HG02852 (cell line): Measurements from ENCODE around the gene CUBN.

ENCODE experiments used
- ATAC-seq: cut with Tn5 transposase; IDR thresholded peaks from one replicate; pipeline ENCODE4 v1.9.1; 2021; ENCODE audit warnings: mild to moderate bottlenecking, moderate library complexity; ENCODE audit not compliant: unreplicated experiment

CUBN gene

DNA sequence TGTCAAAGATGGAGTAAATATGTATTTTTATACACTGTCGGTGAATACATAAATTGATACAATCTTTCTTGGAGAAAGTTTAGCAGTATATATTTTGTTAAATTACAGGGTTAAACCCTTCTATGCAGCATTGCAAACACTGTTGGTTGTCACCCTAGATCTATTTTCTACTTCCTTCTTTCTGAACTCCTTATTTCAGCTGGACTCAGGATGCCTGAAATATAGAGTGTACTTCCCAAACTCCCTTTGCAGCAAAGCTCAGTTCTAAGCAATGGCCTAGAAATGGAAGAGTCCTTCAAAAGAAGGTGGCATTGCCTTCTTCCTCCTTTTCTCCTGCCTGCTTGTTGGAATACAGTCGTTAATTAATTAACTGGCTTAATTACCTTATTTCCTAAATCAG is 20.6 kb downstream of the CUBN start:
- no peak for ATAC-seq

DNA sequence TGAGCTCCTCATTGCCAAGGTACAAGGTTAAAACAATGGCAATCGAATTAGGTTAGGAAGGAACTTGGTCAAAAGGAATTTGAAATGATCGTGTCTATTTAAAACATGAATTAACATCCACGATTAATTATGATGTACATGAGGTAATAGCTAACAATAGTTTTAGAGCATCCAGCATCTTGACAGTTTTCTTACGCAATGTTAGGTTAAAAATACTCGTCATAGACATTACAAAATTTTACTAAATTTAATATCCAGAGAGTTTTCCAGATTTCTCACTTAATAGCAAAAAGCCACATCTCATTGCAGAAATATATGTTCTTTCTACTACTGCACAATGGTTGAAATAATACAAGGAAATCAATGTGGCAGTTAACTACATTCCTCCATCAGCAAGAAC is 22.6 kb downstream of the CUBN start:
- no peak for ATAC-seq

DNA sequence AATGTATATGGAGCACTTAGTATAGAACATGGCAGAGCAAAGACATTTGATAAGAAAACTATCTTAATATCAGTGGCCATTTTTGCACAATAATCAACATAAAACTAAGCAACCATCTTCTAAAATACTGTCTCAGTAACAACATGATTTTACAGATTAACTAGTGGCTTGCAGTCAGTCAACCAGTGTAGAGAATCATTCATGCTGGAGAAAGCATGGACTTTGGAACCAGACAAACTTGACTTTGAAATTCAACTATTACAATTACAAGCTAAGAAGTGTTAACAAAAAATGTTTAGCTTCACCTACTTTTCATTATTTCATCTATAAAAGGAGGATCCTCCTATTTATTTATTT is 27.7 kb downstream of the CUBN start:
- no peak for ATAC-seq

DNA sequence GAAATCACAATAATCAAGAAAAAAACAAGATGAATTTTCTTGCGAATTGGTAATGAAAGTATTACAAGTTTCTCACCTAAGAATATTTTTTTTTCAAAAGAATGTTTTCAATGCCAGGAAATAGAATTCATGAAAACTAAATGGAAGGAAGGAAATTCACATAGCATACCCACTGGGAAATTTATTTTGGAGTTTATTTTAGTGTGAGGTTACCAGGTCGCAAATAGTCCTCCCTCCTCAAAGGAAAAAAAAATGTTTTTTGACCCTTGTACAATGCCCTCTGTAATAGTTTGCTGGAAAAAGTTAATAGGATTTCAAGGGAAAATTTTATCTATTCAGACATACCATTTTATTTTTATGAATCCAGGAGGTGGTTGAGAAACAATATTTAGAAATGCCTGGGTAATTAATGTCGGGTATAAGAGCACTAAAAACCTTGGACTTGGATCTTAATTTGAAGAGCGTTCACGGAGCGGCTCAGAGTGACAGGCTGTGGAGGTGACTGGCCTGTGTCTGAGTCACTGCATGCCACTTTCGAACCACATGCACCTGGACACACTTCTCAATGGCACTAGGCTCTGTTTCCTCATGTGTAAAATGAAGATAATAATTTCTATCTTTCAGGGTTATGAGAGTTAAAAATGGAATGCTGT is 28.2 kb downstream of the CUBN start:
- no peak for ATAC-seq

DNA sequence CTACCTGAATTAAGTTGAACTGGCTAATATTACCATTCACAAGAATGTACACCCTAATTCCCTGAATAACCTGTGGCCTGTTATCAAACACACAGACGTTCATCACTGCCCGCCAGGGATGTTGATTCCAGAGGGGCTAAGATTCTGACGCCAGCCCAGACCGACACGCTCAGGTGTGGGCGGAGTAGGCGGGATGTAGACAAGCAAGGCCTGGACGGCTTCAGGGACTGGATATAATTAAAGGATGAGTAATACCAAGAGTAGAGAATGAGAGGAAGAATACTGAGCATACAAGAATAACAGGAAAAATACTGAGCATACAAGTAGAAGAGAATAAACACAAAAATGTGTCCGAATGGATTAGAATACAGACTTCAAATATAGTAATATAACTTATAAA is 29.0 kb downstream of the CUBN start:
- ATAC-seq, result no peak

DNA sequence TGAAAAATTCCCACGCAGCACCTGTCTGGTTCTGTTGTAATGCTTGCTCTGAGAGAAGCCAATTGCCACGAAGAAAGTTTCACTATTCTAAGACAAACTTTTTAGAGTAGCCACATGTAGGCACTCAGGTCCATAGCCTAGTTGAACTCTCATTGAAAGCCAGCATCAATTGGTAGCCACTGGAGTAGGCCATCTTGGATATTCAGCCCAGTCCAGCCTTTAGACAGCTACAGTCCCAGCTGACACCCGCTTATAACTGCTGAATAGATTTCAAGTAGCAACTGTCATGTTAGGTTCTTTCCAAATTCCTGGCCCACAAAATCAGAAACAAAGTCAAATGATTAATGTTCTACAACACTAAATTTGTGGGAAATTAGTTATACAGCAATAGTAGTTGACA is 31.6 kb downstream of the CUBN start:
- no peak for ATAC-seq

DNA sequence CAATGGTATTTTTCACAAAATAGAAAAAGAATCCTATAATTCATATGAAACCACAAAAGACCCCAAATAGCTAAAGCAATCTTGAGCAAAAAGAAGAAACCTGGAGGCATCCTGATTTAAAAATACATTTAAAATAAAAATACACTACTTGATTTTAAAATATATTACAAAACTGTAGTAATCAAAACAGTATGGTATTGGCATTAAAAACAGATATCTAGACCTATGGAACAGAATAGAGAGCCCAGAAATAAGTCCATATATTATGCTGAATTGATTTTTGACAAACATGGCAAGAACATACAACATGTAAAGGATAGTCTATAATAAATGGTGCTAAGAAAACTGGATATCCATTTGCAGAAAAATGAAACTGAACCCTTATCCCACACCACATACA is 34.8 kb downstream of the CUBN start:
- ATAC-seq, result no peak

DNA sequence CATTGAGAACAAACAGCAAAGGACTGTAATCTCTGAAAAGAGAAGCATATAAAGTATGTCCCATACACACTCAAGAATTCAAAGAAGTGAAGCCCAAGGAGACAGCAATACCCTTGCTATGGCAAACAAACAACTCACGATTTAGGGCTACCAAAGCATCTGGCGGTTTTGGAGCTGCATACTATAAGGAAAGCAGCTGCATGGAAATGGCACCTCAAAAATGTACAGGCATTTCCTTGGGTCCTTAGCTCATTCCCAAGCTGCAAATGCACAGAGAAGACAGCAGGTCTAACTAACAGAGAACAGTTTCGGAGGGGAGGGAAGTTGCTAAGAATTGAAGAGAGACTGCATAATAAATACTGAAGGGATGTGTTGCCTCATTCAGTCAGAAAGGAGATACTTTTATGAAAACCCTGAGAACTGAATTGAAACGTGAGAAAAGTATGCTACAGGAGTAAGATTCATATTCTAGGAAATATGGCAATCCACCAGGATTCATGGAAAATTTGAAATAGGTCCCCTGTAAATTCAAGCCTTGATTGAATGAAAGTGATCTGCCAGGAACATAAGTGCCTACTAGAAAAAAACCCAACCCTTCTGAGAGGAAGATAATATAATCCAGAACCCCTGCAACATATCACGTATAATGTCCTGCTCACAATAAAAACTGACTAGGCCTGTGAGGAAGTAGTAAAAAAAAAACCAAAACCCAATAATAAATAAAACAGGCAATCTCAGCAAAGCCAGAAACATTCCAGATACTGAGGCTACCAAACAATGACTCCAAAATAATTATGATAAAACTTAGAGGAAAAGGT is 36.4 kb downstream of the CUBN start:
- no peak for ATAC-seq

DNA sequence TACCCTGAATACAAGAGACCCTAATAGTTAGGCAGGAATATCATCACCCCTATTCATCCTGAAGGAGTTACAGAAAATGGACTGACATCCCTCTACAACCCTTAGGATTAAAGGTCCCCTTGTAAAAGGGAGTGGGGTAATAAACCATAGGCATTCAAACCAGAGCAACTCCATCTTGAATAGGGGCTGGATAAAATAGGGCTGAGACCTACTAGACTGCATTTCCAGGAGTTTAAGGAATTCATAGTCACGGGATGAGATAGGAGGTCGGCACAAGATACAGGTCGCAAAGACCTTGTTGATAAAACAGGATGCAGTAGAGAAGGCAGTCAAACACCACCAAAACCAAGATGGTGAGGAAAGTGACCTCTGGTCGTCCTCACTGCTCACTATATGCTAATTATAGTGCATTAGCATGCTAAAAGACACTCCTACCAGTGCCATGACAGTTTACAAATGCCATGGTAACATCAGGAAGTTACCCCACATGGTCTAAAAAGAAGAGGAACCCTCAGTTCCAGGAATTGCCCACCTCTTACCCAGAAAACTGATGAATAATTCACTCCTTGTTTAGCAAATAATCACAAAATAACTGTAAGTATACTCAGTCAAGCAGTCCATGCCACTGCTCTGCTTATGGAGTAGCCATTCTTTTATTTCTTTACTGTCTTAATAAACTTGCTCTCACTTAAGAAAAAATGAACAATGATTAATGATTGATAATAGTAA is 37.2 kb downstream of the CUBN start:
- ATAC-seq, result no peak

DNA sequence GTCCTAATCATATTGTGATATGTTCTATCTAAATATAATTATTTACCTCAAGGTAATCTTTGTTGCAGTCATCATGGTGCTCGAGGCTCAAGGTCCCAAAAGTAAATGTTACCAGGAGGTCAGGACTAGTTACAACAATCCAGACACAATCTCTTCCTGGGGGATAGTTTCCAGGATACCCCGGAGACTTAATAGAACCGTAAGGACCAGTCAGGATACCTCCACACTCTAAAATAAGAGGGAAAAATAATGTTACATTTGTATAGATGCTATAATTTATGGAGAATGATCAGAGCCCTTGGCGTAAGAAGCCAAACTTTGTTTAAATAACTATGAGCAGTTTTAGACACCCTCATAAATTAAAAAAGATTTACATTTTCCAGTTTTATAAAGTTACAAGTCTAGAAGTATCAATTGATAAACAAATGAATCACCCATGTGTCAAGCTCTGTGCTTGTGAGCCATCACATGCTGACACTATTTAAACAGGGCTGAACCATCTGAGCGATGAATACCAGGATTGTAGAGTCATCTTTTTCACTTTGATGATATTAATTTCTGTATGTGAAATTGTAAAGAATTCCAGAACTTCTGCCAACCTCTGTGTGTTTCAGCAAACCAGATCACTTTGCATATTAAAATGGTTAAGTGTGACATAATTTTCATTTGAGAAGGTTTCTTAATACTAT is 41.3 kb downstream of the CUBN start:
- no peak for ATAC-seq

DNA sequence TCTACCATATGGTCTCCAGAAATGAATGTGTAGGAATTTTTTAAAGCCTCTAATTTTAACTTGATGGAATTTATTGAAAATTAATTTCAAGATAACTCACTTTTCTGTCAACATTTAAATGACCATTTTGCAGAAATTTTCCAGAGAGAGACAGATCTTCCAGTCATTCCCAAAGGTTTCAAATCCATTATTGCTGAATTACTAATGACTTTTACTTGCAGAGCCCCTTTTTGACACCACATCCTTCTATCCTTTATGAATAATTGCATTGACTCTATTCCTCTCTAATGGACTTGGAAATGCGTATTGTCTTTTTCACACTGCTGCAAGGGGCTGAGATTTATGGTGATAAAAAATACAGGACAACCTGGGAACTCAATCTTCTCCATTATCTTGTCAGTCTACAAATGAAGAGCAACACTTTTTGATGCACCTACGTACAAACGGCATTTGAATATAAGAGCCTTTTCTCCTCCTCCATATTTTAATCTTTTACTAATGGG is 42.7 kb downstream of the CUBN start:
- no peak for ATAC-seq

DNA sequence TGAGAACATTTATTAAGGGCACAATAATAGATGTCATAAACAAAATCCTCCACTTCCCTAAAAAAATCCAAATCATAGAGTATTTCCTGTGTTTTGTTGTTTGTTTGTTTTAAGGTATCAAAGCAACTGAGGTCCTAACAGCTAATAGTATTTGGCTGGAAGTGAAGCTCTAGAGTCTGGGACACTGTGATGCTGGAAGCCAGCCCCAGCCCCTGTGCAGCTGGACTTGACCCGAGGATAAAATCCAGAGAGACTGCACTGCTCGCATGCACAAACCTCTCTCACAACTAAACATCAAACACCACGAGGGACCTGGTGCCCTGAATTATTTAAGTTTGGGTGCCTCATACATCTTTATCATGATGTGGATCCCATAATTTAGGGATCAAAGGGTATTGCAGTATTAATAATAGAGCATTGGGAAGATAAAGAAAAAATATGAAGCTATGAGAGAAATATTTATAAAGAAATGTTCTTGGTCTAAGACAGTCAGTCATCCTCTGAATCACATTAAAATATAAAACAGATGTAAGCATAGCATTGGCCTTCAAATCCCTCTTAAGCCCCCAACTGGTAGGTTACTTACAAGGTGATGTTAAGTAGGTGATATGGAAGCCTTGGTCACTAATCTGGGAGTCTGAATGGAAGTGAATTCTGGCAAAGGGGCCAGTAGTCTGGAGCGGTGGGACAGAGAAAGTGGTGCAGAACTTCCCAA is 44.4 kb downstream of the CUBN start:
- no peak for ATAC-seq

DNA sequence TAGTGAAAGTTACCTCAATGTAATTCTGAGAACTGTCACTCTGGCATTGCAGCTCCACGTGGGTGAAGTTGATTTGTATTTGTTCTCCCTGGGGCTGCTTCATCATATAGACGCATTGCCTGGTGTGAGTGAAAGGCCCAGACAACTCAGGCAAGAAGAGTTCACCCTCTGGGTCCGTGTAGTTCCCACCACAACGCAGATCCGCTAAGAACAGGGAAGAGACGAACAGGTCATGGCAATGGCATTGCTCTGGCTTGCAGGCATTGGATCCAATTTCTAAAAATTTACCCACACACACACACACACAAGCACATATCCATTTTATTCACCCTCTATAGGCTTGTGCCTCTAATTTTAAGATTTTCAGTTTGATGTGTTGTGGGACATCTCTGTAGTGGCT is 45.4 kb downstream of the CUBN start:
- ATAC-seq, result no peak

DNA sequence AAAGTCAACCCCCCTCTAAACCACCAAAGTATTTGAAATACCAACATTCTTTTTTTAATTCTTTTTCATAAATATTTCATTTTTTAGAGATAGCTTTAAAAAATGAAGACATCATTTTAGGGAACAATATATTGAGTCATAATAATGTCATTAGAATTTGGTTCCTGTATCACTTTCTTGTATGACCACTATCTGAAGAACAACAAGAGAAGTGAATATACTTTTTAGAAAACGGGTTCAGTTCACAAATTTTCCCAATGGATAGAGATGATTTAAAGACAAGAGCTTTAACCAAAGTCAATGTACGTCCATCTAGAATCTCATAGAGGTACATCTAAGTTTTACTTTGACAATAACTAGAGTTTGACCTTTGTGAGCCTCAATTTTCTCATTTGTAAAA is 48.2 kb downstream of the CUBN start:
- ATAC-seq, result no peak

DNA sequence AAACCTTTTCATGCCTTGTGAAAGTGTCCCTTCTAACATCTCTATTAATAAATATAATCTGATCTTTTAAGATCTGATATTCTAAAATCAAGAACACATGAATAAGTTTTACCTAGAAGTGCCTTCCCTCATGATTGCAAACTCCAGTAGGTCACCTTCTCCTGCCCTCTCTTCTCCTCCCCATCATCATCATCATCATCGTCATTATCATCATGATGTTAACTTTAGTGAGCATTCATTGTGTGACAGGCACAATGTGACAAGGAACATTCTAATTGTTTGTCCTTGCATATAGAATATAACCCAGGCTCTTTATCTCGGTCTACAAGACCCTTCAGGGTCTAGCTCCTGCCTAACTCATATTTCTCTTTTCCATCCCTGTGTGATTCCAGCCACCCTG is 51.7 kb downstream of the CUBN start:
- ATAC-seq, result no peak

DNA sequence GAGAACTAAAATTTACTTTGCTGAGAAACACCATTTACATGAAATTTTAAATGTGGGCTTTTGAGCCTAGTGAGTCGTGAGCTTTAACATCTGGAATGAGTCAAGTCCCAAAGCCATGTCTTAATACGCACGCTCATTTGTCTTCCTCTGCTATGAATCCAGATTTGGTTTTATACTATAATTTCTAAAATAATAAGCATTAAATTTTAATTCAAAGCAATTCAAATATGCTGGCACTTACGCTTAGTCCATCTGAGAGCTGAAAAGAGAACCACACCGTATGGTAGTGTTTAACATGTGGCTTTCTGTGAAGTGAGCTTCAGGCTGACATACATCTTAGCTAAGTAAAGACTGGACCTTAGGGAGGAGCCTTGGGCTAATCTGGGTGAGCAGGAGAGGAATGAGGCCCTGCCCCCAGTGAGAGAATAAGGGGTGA is 52.2 kb downstream of the CUBN start:
- no peak for ATAC-seq

DNA sequence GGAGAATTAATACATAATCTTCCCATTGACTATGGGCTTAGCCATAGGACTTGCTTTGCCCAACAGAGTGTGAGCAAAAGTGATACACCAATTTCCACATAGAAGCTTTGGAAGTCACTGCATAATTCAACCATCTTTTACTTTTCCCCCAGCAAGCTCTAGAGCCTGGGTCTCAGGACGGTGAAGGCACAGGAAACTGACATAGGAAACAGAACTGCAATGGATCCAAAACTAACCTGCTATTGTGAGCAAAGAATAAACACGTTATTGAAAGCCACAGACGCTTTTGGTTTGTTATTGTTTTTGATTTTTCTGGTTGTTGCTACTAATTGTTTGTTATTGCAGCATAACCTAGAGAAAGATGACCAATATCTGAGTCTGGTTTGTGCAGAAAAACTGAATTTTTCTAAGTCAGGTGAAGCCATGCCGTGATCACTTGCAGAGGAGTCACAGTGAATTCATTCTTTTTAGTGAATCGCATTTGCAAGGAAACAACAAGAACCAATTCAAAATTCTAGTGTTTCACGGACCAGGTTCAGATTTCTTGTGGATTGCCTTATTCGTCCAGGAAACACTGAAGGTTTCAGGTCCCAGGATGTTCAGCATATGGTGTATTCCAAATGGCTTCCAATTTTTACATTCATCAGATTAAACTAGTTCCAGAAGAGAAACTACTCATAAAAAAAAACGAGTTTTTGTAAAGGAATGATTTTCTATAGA is 52.8 kb downstream of the CUBN start:
- ATAC-seq, result no peak

DNA sequence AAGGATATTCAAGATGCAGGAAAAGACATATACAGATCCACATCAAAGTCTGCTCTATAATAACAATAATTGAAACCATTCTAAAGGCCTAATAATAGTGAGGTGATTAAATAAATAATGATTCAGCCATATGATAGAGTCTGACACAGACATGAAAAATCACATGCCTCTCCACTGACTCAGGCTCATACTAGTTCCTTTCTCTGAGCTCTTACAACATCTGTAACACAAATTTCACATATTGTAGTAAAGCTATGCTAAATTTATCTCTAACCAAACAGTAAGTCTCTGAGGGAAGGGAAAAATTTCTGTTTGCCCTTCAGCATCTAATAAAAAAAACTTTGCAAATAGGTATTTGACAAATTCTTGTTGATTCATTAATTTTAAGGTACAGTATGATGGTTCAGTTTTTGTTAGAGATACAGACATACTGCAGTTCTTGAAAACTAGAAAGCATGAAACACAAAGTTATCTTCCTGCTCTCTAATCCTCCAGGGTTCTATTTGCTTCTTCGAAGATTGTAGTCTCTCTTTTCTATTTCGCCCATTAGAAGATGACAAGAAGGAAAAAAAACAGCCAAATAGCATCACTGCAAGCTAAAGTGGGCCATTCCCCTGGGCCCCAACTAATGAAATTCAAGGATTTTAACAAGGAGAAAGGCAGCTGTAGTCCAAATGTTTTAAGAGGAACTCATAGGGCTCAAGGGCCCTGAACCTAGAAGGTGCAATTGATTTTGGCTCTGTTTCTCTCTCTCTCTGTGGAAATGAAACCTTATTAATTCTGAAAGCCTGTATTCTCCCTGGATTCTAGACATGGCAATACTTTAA is 53.9 kb downstream of the CUBN start:
- ATAC-seq, result no peak

DNA sequence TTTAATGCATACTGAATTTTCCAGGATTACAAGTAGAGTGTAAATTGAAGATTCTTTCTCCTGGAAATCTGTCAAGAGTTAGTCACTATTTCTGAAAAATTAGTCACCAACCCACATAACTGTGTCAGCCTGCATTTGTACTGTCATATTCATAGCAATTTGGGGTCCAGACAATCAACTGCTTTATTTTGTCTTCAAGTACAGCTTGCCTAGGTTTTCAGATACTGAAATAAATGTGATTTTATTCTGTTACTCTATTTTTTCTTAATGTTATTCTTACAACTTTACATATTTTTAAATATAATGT is 55.1 kb downstream of the CUBN start:
- ATAC-seq, result no peak
